Measurements from ENCODE around the gene ZNF445.
"Not testable (repeated sequence)": the region's sequence is repeated elsewhere in the genome, so short reads cannot be mapped to it uniquely, and the experiment has no call there.

ZNF445 gene

GRCh38 chr3:44504566-44504965, 27.1 kb upstream of the ZNF445 start:
- Histone ChIP-seq H3K9ac (ENCODE audit: low read depth, low read length) (no peak overlapping the region), H3K4me1 (ENCODE audit: control insufficient read depth, insufficient read depth, low read length) (peaks cover 5% of the 10 kb centered on the region), H3K27me3 (ENCODE audit: control insufficient read depth, insufficient read depth, low read length) (no peaks in the 10 kb centered on the region), H3K4me3 (ENCODE audit: low read length) (no peak overlapping the region), H3K4me2 (ENCODE audit: low read length) (no peak overlapping the region), H3K36me3 (ENCODE audit: insufficient read depth, low read length) (peaks cover 35% of the 10 kb centered on the region), H3K9me3 (replicated peaks; ENCODE audit: low read length) (peaks cover 25% of the 10 kb centered on the region)

DNA sequence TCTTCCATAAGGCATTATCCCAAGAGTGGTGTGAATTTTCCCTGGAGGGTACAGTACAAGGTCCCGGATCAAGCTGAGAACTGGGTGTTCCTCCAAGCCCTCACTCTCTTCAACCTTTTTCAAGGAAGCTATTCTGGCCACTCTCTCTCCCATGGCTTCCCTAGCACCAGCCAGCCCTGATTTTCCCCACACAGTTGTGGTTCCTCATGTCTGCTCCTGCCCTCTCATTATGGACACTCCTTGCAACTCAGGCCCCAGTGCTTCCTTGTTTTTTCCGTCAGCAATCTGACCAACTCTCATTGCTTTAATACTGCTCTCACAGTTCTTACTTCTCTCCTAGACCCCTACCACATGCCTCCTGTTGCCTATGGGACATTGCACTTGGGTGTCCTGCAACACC, 25.7 kb upstream of the ZNF445 start:
- H3K9me3 ChIP-seq (replicated peaks; ENCODE audit: low read length), result peaks cover 35% of the 10 kb centered on the region

GRCh38 chr3:44501971-44502370, 24.5 kb upstream of the ZNF445 start:
- H3K27me3 ChIP-seq (ENCODE audit: control insufficient read depth, insufficient read depth, low read length), result no peaks in the 10 kb centered on the region
- peaks cover 37% of the 10 kb centered on the region for H3K9me3 ChIP-seq (replicated peaks; ENCODE audit: low read length)
- H3K9ac ChIP-seq (ENCODE audit: low read depth, low read length), result no peak overlapping the region
- no peak overlapping the region for H3K4me2 ChIP-seq (ENCODE audit: low read length)
- peaks cover 45% of the 10 kb centered on the region for H3K36me3 ChIP-seq (ENCODE audit: insufficient read depth, low read length)
- H3K4me1 ChIP-seq (ENCODE audit: control insufficient read depth, insufficient read depth, low read length), result no peaks in the 10 kb centered on the region
- no peak overlapping the region for H3K4me3 ChIP-seq (ENCODE audit: low read length)

More for the DNA sequence above, 25.7 kb upstream of the ZNF445 start:
- H3K27me3 ChIP-seq (ENCODE audit: control insufficient read depth, insufficient read depth, low read length); H3K9ac ChIP-seq (ENCODE audit: low read depth, low read length); H3K4me3 ChIP-seq (ENCODE audit: low read length); H3K4me2 ChIP-seq (ENCODE audit: low read length); H3K4me1 ChIP-seq (ENCODE audit: control insufficient read depth, insufficient read depth, low read length): not testable (repeated sequence)
- peaks cover 46% of the 10 kb centered on the region for H3K36me3 ChIP-seq (ENCODE audit: insufficient read depth, low read length)

DNA sequence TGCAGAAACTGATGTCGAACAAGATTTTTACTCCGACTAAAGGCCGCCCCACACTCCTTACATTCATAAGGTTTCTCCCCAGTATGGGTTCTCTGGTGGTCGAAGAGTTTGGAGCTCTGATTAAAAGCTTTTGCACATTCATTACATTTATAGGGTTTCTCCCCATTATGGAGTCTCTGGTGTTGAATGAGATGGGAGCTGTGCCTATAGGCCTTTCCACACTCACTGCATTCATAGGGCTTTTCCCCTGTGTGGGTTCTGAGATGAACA, 22.4 kb upstream of the ZNF445 start:
- peaks cover 37% of the 10 kb centered on the region for H3K36me3 ChIP-seq (ENCODE audit: insufficient read depth, low read length)

GRCh38 chr3:44499149-44499898, 21.9 kb upstream of the ZNF445 start:
- Histone ChIP-seq H3K4me1 (ENCODE audit: control insufficient read depth, insufficient read depth, low read length) (no peaks in the 10 kb centered on the region), H3K9me3 (replicated peaks; ENCODE audit: low read length) (peaks cover 41% of the 10 kb centered on the region), H3K4me3 (ENCODE audit: low read length) (no peak overlapping the region), H3K36me3 (ENCODE audit: insufficient read depth, low read length) (peaks cover 37% of the 10 kb centered on the region), H3K9ac (ENCODE audit: low read depth, low read length) (no peak overlapping the region), H3K4me2 (ENCODE audit: low read length) (no peak overlapping the region), H3K27me3 (ENCODE audit: control insufficient read depth, insufficient read depth, low read length) (no peaks in the 10 kb centered on the region)

More for the DNA sequence above, 22.4 kb upstream of the ZNF445 start:
- not testable (repeated sequence) for H3K4me2 ChIP-seq (ENCODE audit: low read length); H3K9ac ChIP-seq (ENCODE audit: low read depth, low read length); H3K4me3 ChIP-seq (ENCODE audit: low read length); H3K4me1 ChIP-seq (ENCODE audit: control insufficient read depth, insufficient read depth, low read length); H3K27me3 ChIP-seq (ENCODE audit: control insufficient read depth, insufficient read depth, low read length)
- H3K9me3 ChIP-seq (replicated peaks; ENCODE audit: low read length), result peaks cover 41% of the 10 kb centered on the region

GRCh38 chr3:44495636-44496415, 18.4 kb upstream of the ZNF445 start:
- H3K9ac ChIP-seq (ENCODE audit: low read depth, low read length), result no peak overlapping the region
- no peak overlapping the region for H3K4me3 ChIP-seq (ENCODE audit: low read length)
- no peaks in the 10 kb centered on the region for H3K4me1 ChIP-seq (ENCODE audit: control insufficient read depth, insufficient read depth, low read length)
- no peaks in the 10 kb centered on the region for H3K27me3 ChIP-seq (ENCODE audit: control insufficient read depth, insufficient read depth, low read length)
- no peak overlapping the region for H3K4me2 ChIP-seq (ENCODE audit: low read length)
- H3K36me3 ChIP-seq (ENCODE audit: insufficient read depth, low read length), result peaks cover 23% of the 10 kb centered on the region
- H3K9me3 ChIP-seq (replicated peaks; ENCODE audit: low read length), result peaks cover 27% of the 10 kb centered on the region

DNA sequence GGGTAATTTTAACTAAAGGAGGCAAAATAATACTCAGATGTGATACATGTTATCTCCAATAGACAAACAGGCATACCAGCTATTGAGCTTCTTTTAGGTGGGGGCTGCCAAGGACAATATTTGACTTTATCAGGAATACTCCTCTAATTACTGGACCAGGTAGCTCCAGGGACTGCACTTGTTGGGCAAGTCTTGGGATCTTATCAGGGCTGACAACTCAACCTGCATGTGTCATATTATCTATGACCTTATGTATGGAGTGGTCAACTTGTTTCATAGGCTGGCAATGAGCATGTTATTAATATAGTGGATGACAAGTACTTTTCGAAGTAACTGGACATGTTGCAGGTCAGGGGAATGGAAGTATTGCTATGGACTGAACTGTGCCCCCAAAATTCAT, 15.0 kb upstream of the ZNF445 start:
- no peak overlapping the region for H3K9ac ChIP-seq (ENCODE audit: low read depth, low read length)
- H3K4me2 ChIP-seq (ENCODE audit: low read length), result no peak overlapping the region
- H3K36me3 ChIP-seq (ENCODE audit: insufficient read depth, low read length), result no peaks in the 10 kb centered on the region
- H3K4me3 ChIP-seq (ENCODE audit: low read length), result no peak overlapping the region
- H3K27me3 ChIP-seq (ENCODE audit: control insufficient read depth, insufficient read depth, low read length), result no peaks in the 10 kb centered on the region
- peaks cover 8% of the 10 kb centered on the region for H3K9me3 ChIP-seq (replicated peaks; ENCODE audit: low read length)
- H3K4me1 ChIP-seq (ENCODE audit: control insufficient read depth, insufficient read depth, low read length), result no peaks in the 10 kb centered on the region

- Histone ChIP-seq H3K9me3 (replicated peaks; ENCODE audit: low read length) (no peaks in the 10 kb centered on the region), H3K27me3 (ENCODE audit: control insufficient read depth, insufficient read depth, low read length) (no peaks in the 10 kb centered on the region), H3K4me3 (ENCODE audit: low read length) (no peak overlapping the region), H3K4me2 (ENCODE audit: low read length) (no peak overlapping the region), H3K4me1 (ENCODE audit: control insufficient read depth, insufficient read depth, low read length) (peaks cover 3% of the 10 kb centered on the region), H3K9ac (ENCODE audit: low read depth, low read length) (no peak overlapping the region), H3K36me3 (ENCODE audit: insufficient read depth, low read length) (no peaks in the 10 kb centered on the region)
These were observed 5.3 kb upstream of the ZNF445 start for GRCh38 chr3:44482721-44483120.

- H3K4me3 ChIP-seq (ENCODE audit: low read length), result no peak overlapping the region
- no peaks in the 10 kb centered on the region for H3K9me3 ChIP-seq (replicated peaks; ENCODE audit: low read length)
- H3K27me3 ChIP-seq (ENCODE audit: control insufficient read depth, insufficient read depth, low read length), result no peaks in the 10 kb centered on the region
- H3K4me1 ChIP-seq (ENCODE audit: control insufficient read depth, insufficient read depth, low read length), result peaks cover 4% of the 10 kb centered on the region
- no peak overlapping the region for H3K9ac ChIP-seq (ENCODE audit: low read depth, low read length)
- H3K4me2 ChIP-seq (ENCODE audit: low read length), result no peak overlapping the region
- H3K36me3 ChIP-seq (ENCODE audit: insufficient read depth, low read length), result no peaks in the 10 kb centered on the region
These were observed 1.2 kb upstream of the ZNF445 start for GRCh38 chr3:44478606-44479094.

- Histone ChIP-seq H3K27me3 (ENCODE audit: control insufficient read depth, insufficient read depth, low read length) (no peaks in the 10 kb centered on the region), H3K36me3 (ENCODE audit: insufficient read depth, low read length) (no peaks in the 10 kb centered on the region), H3K9me3 (replicated peaks; ENCODE audit: low read length) (no peaks in the 10 kb centered on the region), H3K9ac (ENCODE audit: low read depth, low read length) (peak overlapping the region; percentile 89), H3K4me2 (ENCODE audit: low read length) (peak overlapping the region; percentile 94), H3K4me3 (ENCODE audit: low read length) (peak overlapping the region; percentile 96), H3K4me1 (ENCODE audit: control insufficient read depth, insufficient read depth, low read length) (peaks cover 4% of the 10 kb centered on the region)
These were observed 592 bp upstream of the ZNF445 start for GRCh38 chr3:44478055-44478468.

- no peaks in the 10 kb centered on the region for H3K36me3 ChIP-seq (ENCODE audit: insufficient read depth, low read length)
- H3K4me1 ChIP-seq (ENCODE audit: control insufficient read depth, insufficient read depth, low read length), result peaks cover 4% of the 10 kb centered on the region
- H3K4me3 ChIP-seq (ENCODE audit: low read length), result peak overlapping the region; percentile 96
- H3K9me3 ChIP-seq (replicated peaks; ENCODE audit: low read length), result no peaks in the 10 kb centered on the region
- peak overlapping the region; percentile 94 for H3K4me2 ChIP-seq (ENCODE audit: low read length)
- H3K27me3 ChIP-seq (ENCODE audit: control insufficient read depth, insufficient read depth, low read length), result no peaks in the 10 kb centered on the region
- peak overlapping the region; percentile 89 for H3K9ac ChIP-seq (ENCODE audit: low read depth, low read length)
These were observed 533 bp downstream of the ZNF445 start for GRCh38 chr3:44476963-44477311.
